ENCODE data around the gene NQO2.
A peak's percentile ranks its signal among the peaks of the same experiment; 100 is the strongest.

Gene NQO2

GRCh38 chr6:2999618-3000557 lies at the start of gene NQO2:
Gene NQO2, plus strand, starts transcription at chr6:2999894. Its CDS starts 6,659 bp downstream, at chr6:3006553.
- DNase-seq (ENCODE audit: low read depth in 2 of 3, low spot score in 1 of 3), result peak; percentile 82 to 91 (median 87)

- no peak for DNase-seq (ENCODE audit: low read depth in 2 of 3, low spot score in 1 of 3)
These were observed 49.0 kb upstream of the NQO2 start for GRCh38 chr6:2950713-2951112.

- DNase-seq (ENCODE audit: low read depth in 2 of 3, low spot score in 1 of 3), result no peak
These were observed 48.0 kb upstream of the NQO2 start for GRCh38 chr6:2951728-2952127.

GRCh38 chr6:2952557-2953095 lies 47.1 kb upstream of the NQO2 start:
- peak; percentile 51 to 53 (median 51) for DNase-seq (ENCODE audit: low read depth in 2 of 3, low spot score in 1 of 3)

GRCh38 chr6:2953098-2953497 lies 46.6 kb upstream of the NQO2 start:
- DNase-seq (ENCODE audit: low read depth in 2 of 3, low spot score in 1 of 3), result no peak

- no peak for DNase-seq (ENCODE audit: low read depth in 2 of 3, low spot score in 1 of 3)
These were observed 42.6 kb upstream of the NQO2 start for GRCh38 chr6:2956930-2957685.

- DNase-seq (ENCODE audit: low read depth in 2 of 3, low spot score in 1 of 3), result no peak
These were observed 41.9 kb upstream of the NQO2 start for GRCh38 chr6:2957696-2958330.

GRCh38 chr6:2958331-2958711 lies 41.4 kb upstream of the NQO2 start:
- no peak for DNase-seq (ENCODE audit: low read depth in 2 of 3, low spot score in 1 of 3)

- no peak for DNase-seq (ENCODE audit: low read depth in 2 of 3, low spot score in 1 of 3)
These were observed 40.9 kb upstream of the NQO2 start for GRCh38 chr6:2958776-2959175.

- DNase-seq (ENCODE audit: low read depth in 2 of 3, low spot score in 1 of 3), result no peak
These were observed 39.6 kb upstream of the NQO2 start for GRCh38 chr6:2959909-2960719.

- DNase-seq (ENCODE audit: low read depth in 2 of 3, low spot score in 1 of 3), result no peak
These were observed 38.8 kb upstream of the NQO2 start for GRCh38 chr6:2960935-2961334.

GRCh38 chr6:2961506-2961905 lies 38.2 kb upstream of the NQO2 start:
- DNase-seq (ENCODE audit: low read depth in 2 of 3, low spot score in 1 of 3), result no peak

- DNase-seq (ENCODE audit: low read depth in 2 of 3, low spot score in 1 of 3), result no peak
These were observed 37.7 kb upstream of the NQO2 start for GRCh38 chr6:2962004-2962403.

GRCh38 chr6:2962636-2963035 lies 37.1 kb upstream of the NQO2 start:
- no peak for DNase-seq (ENCODE audit: low read depth in 2 of 3, low spot score in 1 of 3)

GRCh38 chr6:2963756-2964155 lies 35.9 kb upstream of the NQO2 start:
- no peak for DNase-seq (ENCODE audit: low read depth in 2 of 3, low spot score in 1 of 3)

GRCh38 chr6:2964793-2965505 lies 34.7 kb upstream of the NQO2 start:
- DNase-seq (ENCODE audit: low read depth in 2 of 3, low spot score in 1 of 3), result no peak

GRCh38 chr6:2966347-2966746 lies 33.3 kb upstream of the NQO2 start:
- DNase-seq (ENCODE audit: low read depth in 2 of 3, low spot score in 1 of 3), result no peak

GRCh38 chr6:2967936-2968335 lies 31.8 kb upstream of the NQO2 start:
- no peak for DNase-seq (ENCODE audit: low read depth in 2 of 3, low spot score in 1 of 3)

- DNase-seq (ENCODE audit: low read depth in 2 of 3, low spot score in 1 of 3), result no peak
These were observed 31.0 kb upstream of the NQO2 start for GRCh38 chr6:2968600-2969135.

- DNase-seq (ENCODE audit: low read depth in 2 of 3, low spot score in 1 of 3), result no peak
These were observed 30.1 kb upstream of the NQO2 start for GRCh38 chr6:2969549-2969948.

Measured in stimulated activated CD4-positive, alpha-beta T cell treated with anti-CD3 and anti-CD28 coated beads, Interleukin-12 subunit alpha, Interleukin-12 subunit beta, amount 100 ng/mL, for 48 hours (primary cell).